ENCODE measurements around the gene MCF2L2. TPM values are rescaled to one million over a fixed set of nuclear protein-coding genes. Genes with fewer than 3 reads are reported as not detected.
A peak's percentile ranks its signal among the peaks of the same experiment; 100 is the strongest.

Gene MCF2L2
- total RNA-seq, 1 experiment from 2014 or later: 0.23 TPM

GRCh38 chr3:183298701-183299153 is 129.7 kb downstream of the MCF2L2 start:
- peak; percentile 99 for DNase-seq (ENCODE audit: low read depth)

- DNase-seq (ENCODE audit: low read depth): no peak
Observed at GRCh38 chr3:183296944-183297343, 131.5 kb downstream of the MCF2L2 start.

GRCh38 chr3:183295211-183295610 is 133.2 kb downstream of the MCF2L2 start:
- peak; percentile 78 for DNase-seq (ENCODE audit: low read depth)

GRCh38 chr3:183293966-183294365 is 134.5 kb downstream of the MCF2L2 start:
- no peak for DNase-seq (ENCODE audit: low read depth)

GRCh38 chr3:183291497-183292031 is 136.9 kb downstream of the MCF2L2 start:
- DNase-seq (ENCODE audit: low read depth): peak; percentile 61

- DNase-seq (ENCODE audit: low read depth): no peak
Observed at GRCh38 chr3:183290216-183290615, 138.2 kb downstream of the MCF2L2 start.

- no peak for DNase-seq (ENCODE audit: low read depth)
Observed at GRCh38 chr3:183288117-183288516, 140.3 kb downstream of the MCF2L2 start.

- peak; percentile 90 for DNase-seq (ENCODE audit: low read depth)
Observed at GRCh38 chr3:183287301-183287971, 141.0 kb downstream of the MCF2L2 start.

GRCh38 chr3:183285828-183286457 is 142.5 kb downstream of the MCF2L2 start:
- peak; percentile 99 for DNase-seq (ENCODE audit: low read depth)

- DNase-seq (ENCODE audit: low read depth): no peak
Observed at GRCh38 chr3:183285318-183285717, 143.1 kb downstream of the MCF2L2 start.

- no peak for DNase-seq (ENCODE audit: low read depth)
Observed at GRCh38 chr3:183284570-183284969, 143.8 kb downstream of the MCF2L2 start.

- no peak for DNase-seq (ENCODE audit: low read depth)
Observed at GRCh38 chr3:183283886-183284285, 144.5 kb downstream of the MCF2L2 start.

GRCh38 chr3:183281126-183281797 is 147.2 kb downstream of the MCF2L2 start:
- DNase-seq (ENCODE audit: low read depth): peak; percentile 52

- no peak for DNase-seq (ENCODE audit: low read depth)
Observed at GRCh38 chr3:183279371-183279770, 149.0 kb downstream of the MCF2L2 start.

GRCh38 chr3:183278479-183279088 is 149.8 kb downstream of the MCF2L2 start:
- DNase-seq (ENCODE audit: low read depth): peak; percentile 32

GRCh38 chr3:183277260-183277659 is 151.2 kb downstream of the MCF2L2 start:
- no peak for DNase-seq (ENCODE audit: low read depth)

- DNase-seq (ENCODE audit: low read depth): no peak
Observed at GRCh38 chr3:183275937-183276336, 152.5 kb downstream of the MCF2L2 start.

GRCh38 chr3:183275418-183275817 is 153.0 kb downstream of the MCF2L2 start:
- DNase-seq (ENCODE audit: low read depth): peak; percentile 89

- peak; percentile 69 for DNase-seq (ENCODE audit: low read depth)
Observed at GRCh38 chr3:183274609-183275008, 153.8 kb downstream of the MCF2L2 start.

- no peak for DNase-seq (ENCODE audit: low read depth)
Observed at GRCh38 chr3:183272791-183273190, 155.6 kb downstream of the MCF2L2 start.

- DNase-seq (ENCODE audit: low read depth): peak; percentile 34
Observed at GRCh38 chr3:183272142-183272541, 156.3 kb downstream of the MCF2L2 start.

GRCh38 chr3:183270344-183270743 is 158.1 kb downstream of the MCF2L2 start:
- DNase-seq (ENCODE audit: low read depth): no peak
